ENCODE results near the gene BCL7B.

- TF ChIP-seq POLR2AphosphoS5 (IDR thresholded peaks at IDR 0.05; ENCODE audit: low read depth, low read length) = no peak
- no peak for TF ChIP-seq TAF1 (IDR thresholded peaks at IDR 0.05; ENCODE audit: borderline replicate concordance, low read depth, low read length)
- no peak for TF ChIP-seq POLR2A (IDR thresholded peaks at IDR 0.05; ENCODE audit: low read depth, low read length)
Measured at GRCh38 chr7:73549176-73549575, 8.3 kb downstream of the BCL7B start.

Data from GM12892 (cell line).